GM19239 (cell line): Measurements from ENCODE around the gene KNTC1.
A peak's percentile ranks its signal among the peaks of the same experiment; 100 is the strongest.
"Not testable (repeated sequence)": the region's sequence is repeated elsewhere in the genome, so short reads cannot be mapped to it uniquely, and the experiment has no call there.

Source experiments
- DNase-seq: peaks from one replicate; pipeline ENCODE4 v3.0.0; 2011; ENCODE audit warnings: low spot score; ENCODE audit not compliant: insufficient read length
- FAIRE-seq: peaks from 2 replicates; lab custom pipeline; 2011; peaks lifted over from hg19 to GRCh38; lab: Jason Lieb, UNC

KNTC1 gene

GRCh38 chr12:122526683-122527477 is at the start of gene KNTC1, which contains the start of gene RSRC2:
TSS of gene KNTC1 (plus strand) at chr12:122527249. CDS start at chr12:122530064, 2,815 bp downstream.
TSS of gene RSRC2 (minus strand) at chr12:122526936. CDS start at chr12:122526853, 83 bp downstream.
- FAIRE-seq (peak; percentile 96), DNase-seq (peak; percentile 68)

- FAIRE-seq (no peak), DNase-seq (no peak)
Measured at GRCh38 chr12:122480753-122481152, 46.3 kb upstream of the KNTC1 start.

GRCh38 chr12:122481861-122482260 is 45.2 kb upstream of the KNTC1 start:
- DNase-seq (no peak), FAIRE-seq (no peak)

GRCh38 chr12:122483969-122484368 is 43.1 kb upstream of the KNTC1 start:
- DNase-seq (no peak), FAIRE-seq (no peak)

- FAIRE-seq, DNase-seq: not testable (repeated sequence)
Measured at GRCh38 chr12:122484385-122484784, 42.7 kb upstream of the KNTC1 start.

GRCh38 chr12:122486360-122486759 is 40.7 kb upstream of the KNTC1 start:
- FAIRE-seq: not testable (repeated sequence)

GRCh38 chr12:122486805-122487426 is 40.1 kb upstream of the KNTC1 start:
- no peak for FAIRE-seq

More at GRCh38 chr12:122486360-122486759, 40.7 kb upstream of the KNTC1 start:
- not testable (repeated sequence) for DNase-seq

GRCh38 chr12:122487807-122488206 is 39.2 kb upstream of the KNTC1 start:
- not testable (repeated sequence) for FAIRE-seq, DNase-seq

More at GRCh38 chr12:122486805-122487426, 40.1 kb upstream of the KNTC1 start:
- no peak for DNase-seq

GRCh38 chr12:122489038-122489437 is 38.0 kb upstream of the KNTC1 start:
- no peak for DNase-seq
- FAIRE-seq: no peak

- no peak for FAIRE-seq
- no peak for DNase-seq
Measured at GRCh38 chr12:122491991-122492390, 35.1 kb upstream of the KNTC1 start.

- FAIRE-seq, DNase-seq: not testable (repeated sequence)
Measured at GRCh38 chr12:122493222-122493621, 33.8 kb upstream of the KNTC1 start.

- FAIRE-seq (no peak), DNase-seq (no peak)
Measured at GRCh38 chr12:122495258-122495657, 31.8 kb upstream of the KNTC1 start.

GRCh38 chr12:122499991-122500684 is 26.9 kb upstream of the KNTC1 start:
- FAIRE-seq (peak; percentile 53), DNase-seq (no peak)

- DNase-seq: peak; percentile 88
- peak; percentile 98 for FAIRE-seq
Measured at GRCh38 chr12:122500685-122501488, 26.2 kb upstream of the KNTC1 start, which contains the start of gene ZCCHC8. TSS of gene ZCCHC8 (minus strand) at chr12:122500932. CDS start at chr12:122500840, 92 bp downstream.

- FAIRE-seq: peak; percentile 47
- no peak for DNase-seq
Measured at GRCh38 chr12:122501489-122501989, 25.5 kb upstream of the KNTC1 start.

GRCh38 chr12:122503147-122503751 is 23.8 kb upstream of the KNTC1 start:
- no peak for DNase-seq
- no peak for FAIRE-seq

GRCh38 chr12:122503783-122504590 is 23.1 kb upstream of the KNTC1 start:
- DNase-seq (no peak), FAIRE-seq (no peak)

- no peak for FAIRE-seq
- no peak for DNase-seq
Measured at GRCh38 chr12:122505419-122506051, 21.5 kb upstream of the KNTC1 start.
